K562 (cell line): Measurements from ENCODE around the gene TNFAIP8L1. TPM values are rescaled to one million over a fixed set of nuclear protein-coding genes. Genes with fewer than 3 reads are reported as not detected.

Source experiments
- HEY1 ChIP-seq: fragments of 250-450 bp; sonication (Bioruptor Pico); IDR thresholded peaks from 2 replicates; pipeline ENCODE4 v1.5.0; 2020; ENCODE audit warnings: mild to moderate bottlenecking, moderate library complexity, borderline replicate concordance
- JUNB ChIP-seq: fragments of 450-650 bp; formaldehyde crosslinking; conservative IDR thresholded peaks from 2 replicates; pipeline ENCODE4 v1.4.0; 2020; ENCODE audit warnings: mild to moderate bottlenecking
- NELFE ChIP-seq: IDR thresholded peaks from 2 replicates; pipeline ENCODE4 v1.6.1; 2011; ENCODE audit warnings: mild to moderate bottlenecking; ENCODE audit not compliant: insufficient read depth, insufficient read length
- POLR2G ChIP-seq: fragments of 200-400 bp; formaldehyde crosslinking; IDR thresholded peaks from 2 replicates; pipeline ENCODE4 v1.6.1; 2017; ENCODE audit warnings: low read depth, mild to moderate bottlenecking, antibody characterized with exemption, low read length, moderate library complexity
- RNF2 ChIP-seq: sonication (generic); IDR thresholded peaks from 2 replicates; pipeline ENCODE4 v1.6.1; 2016
- ZNF274 ChIP-seq: IDR thresholded peaks from 2 replicates; pipeline ENCODE4 v1.6.1; 2011; ENCODE audit warnings: low read depth, mild to moderate bottlenecking, low read length, moderate library complexity, borderline replicate concordance
- polyA plus RNA-seq, 8 experiments: library from polyadenylated mRNA; depleted of rRNA in 4 of 8; stranded (reverse) in 5 of 8; unstranded in 3 of 8; fragments of >200 nt; fragmentation: Nextera tagmentation in 2 of 8; fragmentation: Illumina TruSeq in 1 of 8; extraction: Ambion mirVana in 2 of 8; extraction: Trizol in 1 of 8; gene quantifications; 2 replicates each; pipeline versions ENCODE4 v1.2.1 to v1.2.3, GENCODE V29; 2011 to 2014; ENCODE audit warnings: inconsistent platforms in 1 of 8, missing spikeins in 1 of 8
- total RNA-seq, 7 experiments: library from RNA; depleted of rRNA in 6 of 7; stranded (reverse); fragments of >200 nt in 6 of 7; fragmentation: Illumina TruSeq in 2 of 7; extraction: Trizol in 2 of 7; gene quantifications; 2 replicates each; pipeline versions ENCODE4 v1.2.1 to v1.2.3, GENCODE V29; 2011 to 2021; ENCODE audit warnings: low replicate concordance in 1 of 7
- TF ChIP-seq, protein P1 (sequence below): fragments of 250-450 bp; sonication (Bioruptor Pico); IDR thresholded peaks from 2 replicates; pipeline ENCODE4 v1.8.0; 2022; ENCODE audit warnings: moderate library complexity, mild to moderate bottlenecking, inconsistent platforms
- TF ChIP-seq, protein P2 (sequence below): sonication (generic); formaldehyde crosslinking; IDR thresholded peaks from 2 replicates; pipeline ENCODE4 v1.8.1; 2023; ENCODE audit warnings: mild to moderate bottlenecking, missing genetic modification reagents

Gene TNFAIP8L1
- total and polyA plus RNA-seq, 9 of the 15 experiments (the other 6 are each of a cell fraction or from before 2014, with no cell fraction given) = 0.69 to 9.3 (median 4.9) TPM

DNA sequence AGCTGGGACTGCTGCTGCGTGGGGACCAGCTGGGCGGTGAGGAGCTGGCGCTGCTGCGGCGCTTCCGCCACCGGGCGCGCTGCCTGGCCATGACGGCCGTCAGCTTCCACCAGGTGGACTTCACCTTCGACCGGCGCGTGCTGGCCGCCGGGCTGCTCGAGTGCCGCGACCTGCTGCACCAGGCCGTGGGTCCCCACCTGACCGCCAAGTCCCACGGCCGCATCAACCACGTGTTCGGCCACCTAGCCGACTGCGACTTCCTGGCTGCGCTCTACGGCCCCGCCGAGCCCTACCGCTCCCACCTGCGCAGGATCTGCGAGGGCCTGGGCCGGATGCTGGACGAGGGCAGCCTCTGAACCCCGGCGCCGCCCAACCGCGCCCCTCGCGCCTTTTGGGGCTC is 12.8 kb downstream of the TNFAIP8L1 start (continued):
- TF ChIP-seq, protein P1, sequence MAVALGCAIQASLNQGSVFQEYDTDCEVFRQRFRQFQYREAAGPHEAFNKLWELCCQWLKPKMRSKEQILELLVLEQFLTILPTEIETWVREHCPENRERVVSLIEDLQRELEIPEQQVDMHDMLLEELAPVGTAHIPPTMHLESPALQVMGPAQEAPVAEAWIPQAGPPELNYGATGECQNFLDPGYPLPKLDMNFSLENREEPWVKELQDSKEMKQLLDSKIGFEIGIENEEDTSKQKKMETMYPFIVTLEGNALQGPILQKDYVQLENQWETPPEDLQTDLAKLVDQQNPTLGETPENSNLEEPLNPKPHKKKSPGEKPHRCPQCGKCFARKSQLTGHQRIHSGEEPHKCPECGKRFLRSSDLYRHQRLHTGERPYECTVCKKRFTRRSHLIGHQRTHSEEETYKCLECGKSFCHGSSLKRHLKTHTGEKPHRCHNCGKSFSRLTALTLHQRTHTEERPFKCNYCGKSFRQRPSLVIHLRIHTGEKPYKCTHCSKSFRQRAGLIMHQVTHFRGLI (CRISPR knock-in tag) = no peak
- no peak for TF ChIP-seq RNF2
- no peak for TF ChIP-seq NELFE
- no peak for TF ChIP-seq HEY1
- peak; percentile 51; the same call in 1 of the 2 replicates for TF ChIP-seq POLR2G
- TF ChIP-seq ZNF274 = no peak
- TF ChIP-seq JUNB = no peak
- TF ChIP-seq, protein P2, sequence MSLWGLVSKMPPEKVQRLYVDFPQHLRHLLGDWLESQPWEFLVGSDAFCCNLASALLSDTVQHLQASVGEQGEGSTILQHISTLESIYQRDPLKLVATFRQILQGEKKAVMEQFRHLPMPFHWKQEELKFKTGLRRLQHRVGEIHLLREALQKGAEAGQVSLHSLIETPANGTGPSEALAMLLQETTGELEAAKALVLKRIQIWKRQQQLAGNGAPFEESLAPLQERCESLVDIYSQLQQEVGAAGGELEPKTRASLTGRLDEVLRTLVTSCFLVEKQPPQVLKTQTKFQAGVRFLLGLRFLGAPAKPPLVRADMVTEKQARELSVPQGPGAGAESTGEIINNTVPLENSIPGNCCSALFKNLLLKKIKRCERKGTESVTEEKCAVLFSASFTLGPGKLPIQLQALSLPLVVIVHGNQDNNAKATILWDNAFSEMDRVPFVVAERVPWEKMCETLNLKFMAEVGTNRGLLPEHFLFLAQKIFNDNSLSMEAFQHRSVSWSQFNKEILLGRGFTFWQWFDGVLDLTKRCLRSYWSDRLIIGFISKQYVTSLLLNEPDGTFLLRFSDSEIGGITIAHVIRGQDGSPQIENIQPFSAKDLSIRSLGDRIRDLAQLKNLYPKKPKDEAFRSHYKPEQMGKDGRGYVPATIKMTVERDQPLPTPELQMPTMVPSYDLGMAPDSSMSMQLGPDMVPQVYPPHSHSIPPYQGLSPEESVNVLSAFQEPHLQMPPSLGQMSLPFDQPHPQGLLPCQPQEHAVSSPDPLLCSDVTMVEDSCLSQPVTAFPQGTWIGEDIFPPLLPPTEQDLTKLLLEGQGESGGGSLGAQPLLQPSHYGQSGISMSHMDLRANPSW (CRISPR knock-in tag) = no peak
